Stomach (tissue), 9 donors: Measurements from ENCODE around the gene TRIM17. TPM values are rescaled to one million over a fixed set of nuclear protein-coding genes. Genes with fewer than 3 reads are reported as not detected.

ENCODE experiments used
- DNase-seq, 2 donors: peaks; one replicate each; pipeline versions ENCODE4 v3.0.0 to v3.0.0-alpha.2; 2013 to 2019
- H3K27ac ChIP-seq, 5 donors: fragments of 200-600 bp in 4 of 5; sonication (generic) in 4 of 5; one replicate each; pipeline ENCODE4 v1.5.1; 2013 to 2019; ENCODE audit warnings: mild to moderate bottlenecking in 1 of 5, moderate library complexity in 1 of 5
- H3K27me3 ChIP-seq, 3 donors: fragments of 200-600 bp; sonication (generic); one replicate each; pipeline ENCODE4 v1.5.1; 2017 to 2019; ENCODE audit warnings: mixed run types in 1 of 3
- H3K36me3 ChIP-seq, 4 donors: fragments of 200-600 bp; sonication (generic); 1 replicate in 3 of 4; 2 replicates in 1 of 4; pipeline ENCODE4 v1.5.1; 2016 to 2019
- H3K4me1 ChIP-seq, 4 donors: fragments of 200-600 bp; sonication (generic); one replicate each; pipeline ENCODE4 v1.5.1; 2016 to 2019
- H3K4me3 ChIP-seq, 4 donors: fragments of 200-600 bp; sonication (generic) in 3 of 4; one replicate each; pipeline ENCODE4 v1.5.1; 2016 to 2019; ENCODE audit warnings: mild to moderate bottlenecking in 1 of 4
- H3K9me3 ChIP-seq, 4 donors: fragments of 200-600 bp; sonication (generic); one replicate each; pipeline ENCODE4 v1.5.1; 2016 to 2019
- EP300 ChIP-seq: sonication (generic); formaldehyde crosslinking; IDR thresholded peaks from one replicate; pipeline ENCODE4 v1.6.1; 2017; ENCODE audit warnings: antibody characterized with exemption
- POLR2A ChIP-seq, 4 donors: fragments of 450-650 bp; IDR thresholded peaks; one replicate each; pipeline ENCODE4 v1.6.1; 2016; ENCODE audit warnings: antibody characterized with exemption in 4 of 4, control low read depth in 2 of 4, mild to moderate bottlenecking in 1 of 4, moderate library complexity in 1 of 4
- POLR2AphosphoS5 ChIP-seq, 3 donors: sonication (generic); formaldehyde crosslinking; IDR thresholded peaks; one replicate each; pipeline ENCODE4 v1.6.1; 2016; ENCODE audit warnings: antibody characterized with exemption in 3 of 3
- WGBS, 5 donors: extraction: QIAGEN DNeasy Blood & Tissue Kit in 3 of 5; methylation state at CpG; one replicate each; pipeline versions ENCODE4 v1.1.5 to v1.1.7; 2013 to 2018; 5-methylcytosine and 5-hydroxymethylcytosine counted together
- intact Hi-C: fragments of 100-400 bp; cut with DNase I; formaldehyde crosslinking; loops from one replicate; pipeline ENCODE4 v1.15.1; 2023; ENCODE audit warnings: low total_unique reads
- polyA plus RNA-seq, 3 donors: library from polyadenylated mRNA; stranded (reverse); fragments of 200-250 nt; gene quantifications; one replicate each; pipeline ENCODE4 v1.2.3, GENCODE V29; 2013
- small RNA-seq, 4 donors: library from RNA; depleted of rRNA; stranded (forward); fragments of <200 nt; gene quantifications; one replicate each; pipeline ENCODE3, GENCODE V24; 2016
- total RNA-seq, 5 donors: library from RNA; depleted of rRNA; stranded (reverse); fragments of >200 nt; gene quantifications; one replicate each; pipeline versions ENCODE4 v1.1.0 to v1.2.3, GENCODE V29; 2014 to 2016
- TF ChIP-seq, protein P1 (sequence below), 7 experiments: fragments of 450-650 bp in 4 of 7; fragments of 200-600 bp in 3 of 7; sonication (generic) in 3 of 7; IDR thresholded peaks; one replicate each; pipeline ENCODE4 v1.5.1; 2016 to 2019; ENCODE audit warnings: antibody characterized with exemption in 7 of 7, control low read depth in 2 of 7, mild to moderate bottlenecking in 1 of 7
- donor health status: healthy with polysubstance abuse.
- donor health status: Bipolar disorder and iron deficiency.
- donor health status: healthy.

The TRIM17 gene
- total and polyA plus RNA-seq, 8 donors: 1.2 to 6.2 (median 1.8) TPM; not detected in 3

DNA sequence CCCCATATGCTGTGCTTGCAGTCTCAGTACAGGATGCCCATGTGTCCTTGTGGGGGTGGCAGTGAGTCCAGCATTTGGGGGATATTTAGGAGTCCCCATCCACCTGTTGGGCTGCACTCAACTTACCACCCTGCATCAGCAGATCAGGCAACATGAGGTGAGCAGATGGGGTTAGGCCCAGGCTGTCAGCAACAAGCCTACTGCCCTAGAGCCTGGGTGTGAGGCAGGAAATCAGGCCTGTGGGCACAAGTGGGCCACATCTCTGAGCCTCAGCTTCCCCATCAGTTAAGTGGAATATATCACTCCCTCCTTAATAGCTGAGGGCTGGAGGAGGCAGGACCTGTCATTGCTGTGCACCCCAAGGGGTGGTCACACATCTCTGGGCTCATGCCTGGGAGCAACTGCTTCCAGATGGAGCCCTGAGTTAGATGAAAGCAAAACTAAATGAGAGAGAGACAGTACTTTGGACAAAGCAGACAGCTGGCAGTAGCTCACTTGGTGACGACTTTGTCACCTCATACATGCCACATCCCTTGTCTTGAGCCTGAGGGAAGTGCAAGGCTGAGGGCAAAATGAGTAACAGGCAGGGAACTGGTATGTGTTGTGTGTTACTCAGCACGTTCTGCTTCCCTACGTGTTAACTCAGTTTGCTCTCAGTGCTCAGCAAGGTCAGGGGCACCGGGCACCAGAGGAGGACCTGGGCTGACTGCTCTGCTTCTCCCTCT lies 58.5 kb downstream of the TRIM17 start:
- H3K4me3 ChIP-seq: no peak overlapping the region
- H3K27ac ChIP-seq: no peak overlapping the region
- H3K36me3 ChIP-seq: no peaks in the 10 kb centered on the region
- H3K27me3 ChIP-seq: no peaks in the 10 kb centered on the region
- no peaks in the 10 kb centered on the region for H3K4me1 ChIP-seq
- 55 to 70% (median 58%) methylated on average over 4 of the region's 4 CpGs for whole genome bisulfite sequencing, 5 donors
- TF ChIP-seq POLR2AphosphoS5 (IDR thresholded peaks at IDR 0.05) (no peak), POLR2A (IDR thresholded peaks at IDR 0.05) (no peak), EP300 (no peak)
- TF ChIP-seq, protein P1, sequence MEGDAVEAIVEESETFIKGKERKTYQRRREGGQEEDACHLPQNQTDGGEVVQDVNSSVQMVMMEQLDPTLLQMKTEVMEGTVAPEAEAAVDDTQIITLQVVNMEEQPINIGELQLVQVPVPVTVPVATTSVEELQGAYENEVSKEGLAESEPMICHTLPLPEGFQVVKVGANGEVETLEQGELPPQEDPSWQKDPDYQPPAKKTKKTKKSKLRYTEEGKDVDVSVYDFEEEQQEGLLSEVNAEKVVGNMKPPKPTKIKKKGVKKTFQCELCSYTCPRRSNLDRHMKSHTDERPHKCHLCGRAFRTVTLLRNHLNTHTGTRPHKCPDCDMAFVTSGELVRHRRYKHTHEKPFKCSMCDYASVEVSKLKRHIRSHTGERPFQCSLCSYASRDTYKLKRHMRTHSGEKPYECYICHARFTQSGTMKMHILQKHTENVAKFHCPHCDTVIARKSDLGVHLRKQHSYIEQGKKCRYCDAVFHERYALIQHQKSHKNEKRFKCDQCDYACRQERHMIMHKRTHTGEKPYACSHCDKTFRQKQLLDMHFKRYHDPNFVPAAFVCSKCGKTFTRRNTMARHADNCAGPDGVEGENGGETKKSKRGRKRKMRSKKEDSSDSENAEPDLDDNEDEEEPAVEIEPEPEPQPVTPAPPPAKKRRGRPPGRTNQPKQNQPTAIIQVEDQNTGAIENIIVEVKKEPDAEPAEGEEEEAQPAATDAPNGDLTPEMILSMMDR (IDR thresholded peaks at IDR 0.05): no peak
- intact Hi-C loops: no loop called here
- H3K9me3 ChIP-seq: no peaks in the 10 kb centered on the region
- DNase-seq: no peak

Small RNAs within 50 kb of the gene (small RNA-seq; reads per million reads assigned to genes)
- gene MIR4666A: 0 reads per million in 4 donors

Other genes with a start within 250 kb of the TRIM17 start
- gene OBSCN, start 208.8 kb downstream of the TRIM17 start, total RNA-seq: 100 to 1,000 TPM in 1 of 5 donors, 10 to 100 TPM in 4; 24.6 to 111 (median 39.1) TPM
- 10 to 100 TPM in 1 of 3 donors, 1 to 10 TPM in 2; 7.2 to 19.7 (median 7.7) TPM for gene OBSCN, start 208.8 kb downstream of the TRIM17 start, polyA plus RNA-seq
- 100 to 1,000 TPM in 1 of 5 donors, 10 to 100 TPM in 3, 1 to 10 TPM in 1; 7.1 to 163 (median 23.9) TPM for gene TRIM11, start 10.0 kb downstream of the TRIM17 start, total RNA-seq
- gene TRIM11, start 10.0 kb downstream of the TRIM17 start, polyA plus RNA-seq: 10 to 100 TPM in 2 of 3 donors, 1 to 10 TPM in 1; 9.4 to 15.7 (median 10.8) TPM
- 10 to 100 TPM in 3 of 5 donors, 1 to 10 TPM in 2; 8.9 to 44.6 (median 16.2) TPM for gene RNF187, start 70.5 kb upstream of the TRIM17 start, total RNA-seq
- 10 to 100 TPM; 27.0 to 31.7 (median 29.6) TPM for gene RNF187, start 70.5 kb upstream of the TRIM17 start, polyA plus RNA-seq